Measurements from ENCODE around the gene JTB. TPM values are rescaled to one million over a fixed set of nuclear protein-coding genes. Genes with fewer than 3 reads are reported as not detected.

Gene JTB
- total and polyA plus RNA-seq, 9 of the 15 experiments (the other 6 are each of a cell fraction or from before 2014, with no cell fraction given), result 24.7 to 308 (median 151) TPM

GRCh38 chr1:153978274-153978909 is 918 bp upstream of the JTB start (continued):
- TF ChIP-seq CGGBP1 (CRISPR knock-in tag; IDR thresholded peaks at IDR 0.05) (0 out of 2 replicates have a peak, but pooled peaks have one; percentile 10), ZNF695 (CRISPR knock-in tag; IDR thresholded peaks at IDR 0.05) (no peak)

- intact Hi-C loops (cut with micrococcal nuclease), result no loop called here
- ChIA-PET POLR2A (interaction anchor here (0.8 to 7.1 kb wide), 12 partner anchors 9 to 310 kb away, joined by 3 to 104 read pairs (median 7); partner anchors contain the start of genes CREB3L4, CRTC2, DENND4B and RAB13), CTCF (ENCODE audit: low intra/inter-chr PET ratio) (no interaction called here)
- FAIRE-seq (no peak), ATAC-seq (no peak; the same call in 2 of the 3 replicates), DNase-seq (ENCODE audit: extremely low read depth in 1 of 4, low spot score in 3 of 4) (peak; percentile 61 to 71 (median 66))
- H3K27ac ChIP-seq (ENCODE audit: extremely low read depth, low read depth, low read length), result peak overlapping the region; percentile 91
- H3K9me3 ChIP-seq (replicated peaks; ENCODE audit: control insufficient read depth, insufficient read depth, low read depth, low read length), result no peaks in the 10 kb centered on the region
- H3K4me3 ChIP-seq, result peak overlapping the region; percentile 84
- H3K79me2 ChIP-seq (ENCODE audit: control insufficient read depth, insufficient read depth, low read length), result peaks cover 42% of the 10 kb centered on the region
- 1% methylated on average over 13 of the region's 16 CpGs for WGBS (ENCODE audit: insufficient coverage, low coverage, missing lambda C conversion rate)
- peaks cover 13 to 17% of the 10 kb centered on the region in 2 experiments; a peak in 4 of 5 replicates for H3K4me1 ChIP-seq (replicated peaks in 1 of 2; ENCODE audit: control insufficient read depth in 2 of 2, insufficient read depth in 2 of 2, low read length in 2 of 2)
- no TSS peak for BruUV-seq (replicated peaks)
- in situ Hi-C loops (cut with MboI), result no loop called here
- no peaks in the 10 kb centered on the region for H4K20me1 ChIP-seq (replicated peaks; ENCODE audit: control insufficient read depth, insufficient read depth, low read length)
- H3K36me3 ChIP-seq (ENCODE audit: control insufficient read depth, insufficient read depth, low read length), result peaks cover 37% of the 10 kb centered on the region
- peak overlapping the region; percentile 89 for H2AFZ ChIP-seq (ENCODE audit: low read depth, low read length)
- peak overlapping the region; percentile 98 to 100 for H3K9ac ChIP-seq (ENCODE audit: insufficient read depth in 1 of 2, low read depth in 2 of 2, low read length in 2 of 2)
- no peaks in the 10 kb centered on the region for H3K9me1 ChIP-seq (ENCODE audit: control insufficient read depth, insufficient read depth, low read length)
- H3K27me3 ChIP-seq (ENCODE audit: control insufficient read depth in 2 of 2, insufficient read depth in 2 of 2, low read length in 2 of 2), result no peaks in the 10 kb centered on the region
- peak overlapping the region; percentile 99 for H3K4me2 ChIP-seq (ENCODE audit: insufficient read depth, low read length)
- no peak for TF ChIP-seq ZNF740 (CRISPR knock-in tag; IDR thresholded peaks at IDR 0.05)
- 0 out of 4 replicates have a peak, but pooled peaks of 1 of the 2 experiments have one; percentile 45 for TF ChIP-seq ZNF740 (tag; IDR thresholded peaks at IDR 0.05)
- no peak for TF ChIP-seq FOXA3 (CRISPR knock-in tag; conservative IDR thresholded peaks at IDR 0.05 in 1 of 2, IDR thresholded peaks at IDR 0.05 in 1 of 2)
- 0 out of 2 replicates have a peak, but pooled peaks have one; percentile 15 for TF ChIP-seq PKNOX1 (IDR thresholded peaks at IDR 0.05)
- no peak for TF ChIP-seq ZNF217 (CRISPR knock-in tag; IDR thresholded peaks at IDR 0.05)
- no peak for TF ChIP-seq ZBTB2 (IDR thresholded peaks at IDR 0.05)
- TF ChIP-seq HNRNPL (IDR thresholded peaks at IDR 0.05; ENCODE audit: low read depth, low read length), result no peak
- TF ChIP-seq ZNF134 (CRISPR knock-in tag; conservative IDR thresholded peaks at IDR 0.05), result no peak
- TF ChIP-seq TCF3 (CRISPR knock-in tag; IDR thresholded peaks at IDR 0.05), result no peak
- TF ChIP-seq ZNF12 (CRISPR knock-in tag; IDR thresholded peaks at IDR 0.05), result no peak
- TF ChIP-seq ZNF449 (CRISPR knock-in tag; IDR thresholded peaks at IDR 0.05), result no peak
These were observed 640 bp downstream of the JTB start for GRCh38 chr1:153976819-153977249.
